Gastrocnemius medialis (tissue), 4 donors: ENCODE data around the gene SUSD4. TPM values are rescaled to one million over a fixed set of nuclear protein-coding genes. Genes with fewer than 3 reads are reported as not detected.
"Not testable (repeated sequence)": the region's sequence is repeated elsewhere in the genome, so short reads cannot be mapped to it uniquely, and the experiment has no call there.

Experiments
- ATAC-seq, 2 donors: fragments of 150-250 bp; one replicate each; pipeline ENCODE4 v1.9.1; 2016
- DNase-seq, 2 donors: peaks; one replicate each; pipeline ENCODE4 v3.0.0-alpha.2; 2019
- H3K27ac ChIP-seq, 4 donors: fragments of 200-600 bp; sonication (generic); 1 replicate in 1 of 4; 2 replicates in 3 of 4; pipeline ENCODE4 v1.5.1; 2016 to 2018; ENCODE audit warnings: mild to moderate bottlenecking in 2 of 4, moderate library complexity in 1 of 4
- H3K27me3 ChIP-seq, 3 donors: fragments of 200-600 bp; sonication (generic) in 2 of 3; 1 replicate in 1 of 3; 2 replicates in 2 of 3; pipeline versions ENCODE4 v1.5.1 to v1.6.0; 2016 to 2019; ENCODE audit warnings: mild to moderate bottlenecking in 1 of 3, moderate library complexity in 1 of 3
- H3K36me3 ChIP-seq, 2 donors: fragments of 200-600 bp; sonication (generic) in 1 of 2; one replicate each; pipeline ENCODE4 v1.5.1; 2017 to 2018
- H3K4me1 ChIP-seq, 2 donors: fragments of 200-600 bp; sonication (generic) in 1 of 2; one replicate each; pipeline ENCODE4 v1.5.1; 2016 to 2017; ENCODE audit warnings: mild to moderate bottlenecking in 2 of 2
- H3K4me3 ChIP-seq, 4 donors: fragments of 200-600 bp; sonication (generic) in 3 of 4; 1 replicate in 1 of 4; 2 replicates in 3 of 4; pipeline ENCODE4 v1.5.1; 2016 to 2019; ENCODE audit warnings: mild to moderate bottlenecking in 2 of 4
- H3K9me3 ChIP-seq, 3 donors: fragments of 200-600 bp; sonication (generic) in 2 of 3; 1 replicate in 1 of 3; 2 replicates in 2 of 3; pipeline ENCODE4 v1.5.1; 2016 to 2019
- POLR2A ChIP-seq, 2 donors: fragments of 450-650 bp; IDR thresholded peaks; one replicate each; pipeline ENCODE4 v1.6.1; 2017; ENCODE audit warnings: antibody characterized with exemption in 2 of 2, mild to moderate bottlenecking in 2 of 2, moderate library complexity in 2 of 2
- in situ Hi-C, 4 donors: fragments of 200-750 bp; cut with MboI; loops; one replicate each; pipeline versions ENCODE4 v1.15.0 to v1.8.0; 2017; ENCODE audit warnings: low sequenced_read_pairs in 4 of 4
- intact Hi-C: fragments of 100-400 bp; cut with DNase I; formaldehyde crosslinking; loops from one replicate; pipeline ENCODE4 v1.15.1; 2023; ENCODE audit warnings: low total_unique reads
- total RNA-seq, 4 donors: library from RNA; depleted of rRNA; stranded (reverse); fragments of >200 nt; gene quantifications; one replicate each; pipeline versions ENCODE4 v1.1.0 to v1.2.3, GENCODE V29; 2016
- TF ChIP-seq, protein P1 (sequence below), 5 experiments: fragments of 450-650 bp in 3 of 5; fragments of 200-600 bp in 2 of 5; sonication (generic) in 2 of 5; IDR thresholded peaks in 4 of 5; conservative IDR thresholded peaks in 1 of 5; 1 replicate in 4 of 5; 2 replicates in 1 of 5; pipeline ENCODE4 v1.5.1; 2016 to 2019; ENCODE audit warnings: antibody characterized with exemption in 5 of 5, mild to moderate bottlenecking in 3 of 5, moderate library complexity in 3 of 5

The SUSD4 gene
- total RNA-seq, 4 donors from 2014 or later, result 1.2 to 4.0 (median 3.3) TPM; not detected in 1

DNA sequence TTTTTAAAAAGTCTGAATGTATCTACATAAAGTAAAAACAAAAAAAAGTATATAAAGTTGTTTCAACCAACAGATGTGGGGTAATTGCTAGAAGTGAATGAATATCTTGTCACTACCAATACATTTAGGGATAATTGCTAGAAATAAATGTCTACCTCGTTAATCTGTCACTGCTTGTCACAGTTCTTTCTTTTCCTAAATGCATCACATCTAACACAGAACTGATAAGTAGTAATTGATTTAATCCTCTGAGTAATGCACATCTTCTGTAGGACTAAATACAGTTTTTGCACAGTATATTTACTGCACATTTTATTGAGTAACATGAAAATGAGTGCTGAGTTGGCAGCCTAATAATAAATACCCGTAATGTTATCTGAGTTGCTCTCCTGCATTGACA, 72.2 kb downstream of the SUSD4 start:
- no peak for DNase-seq
- intact Hi-C loops, result no loop called here
- H3K27ac ChIP-seq, result no peak overlapping the region
- H3K9me3 ChIP-seq, result no peaks in the 10 kb centered on the region
- H3K4me1 ChIP-seq, result no peaks in the 10 kb centered on the region
- no peaks in the 10 kb centered on the region for H3K27me3 ChIP-seq
- no peaks in the 10 kb centered on the region for H3K36me3 ChIP-seq
- no peak for ATAC-seq
- TF ChIP-seq POLR2A (IDR thresholded peaks at IDR 0.05), result no peak
- TF ChIP-seq, protein P1, sequence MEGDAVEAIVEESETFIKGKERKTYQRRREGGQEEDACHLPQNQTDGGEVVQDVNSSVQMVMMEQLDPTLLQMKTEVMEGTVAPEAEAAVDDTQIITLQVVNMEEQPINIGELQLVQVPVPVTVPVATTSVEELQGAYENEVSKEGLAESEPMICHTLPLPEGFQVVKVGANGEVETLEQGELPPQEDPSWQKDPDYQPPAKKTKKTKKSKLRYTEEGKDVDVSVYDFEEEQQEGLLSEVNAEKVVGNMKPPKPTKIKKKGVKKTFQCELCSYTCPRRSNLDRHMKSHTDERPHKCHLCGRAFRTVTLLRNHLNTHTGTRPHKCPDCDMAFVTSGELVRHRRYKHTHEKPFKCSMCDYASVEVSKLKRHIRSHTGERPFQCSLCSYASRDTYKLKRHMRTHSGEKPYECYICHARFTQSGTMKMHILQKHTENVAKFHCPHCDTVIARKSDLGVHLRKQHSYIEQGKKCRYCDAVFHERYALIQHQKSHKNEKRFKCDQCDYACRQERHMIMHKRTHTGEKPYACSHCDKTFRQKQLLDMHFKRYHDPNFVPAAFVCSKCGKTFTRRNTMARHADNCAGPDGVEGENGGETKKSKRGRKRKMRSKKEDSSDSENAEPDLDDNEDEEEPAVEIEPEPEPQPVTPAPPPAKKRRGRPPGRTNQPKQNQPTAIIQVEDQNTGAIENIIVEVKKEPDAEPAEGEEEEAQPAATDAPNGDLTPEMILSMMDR (IDR thresholded peaks at IDR 0.05 in 4 of 5, conservative IDR thresholded peaks at IDR 0.05 in 1 of 5), result no peak
- H3K4me3 ChIP-seq, result no peak overlapping the region
- in situ Hi-C loops, result no loop called here

DNA sequence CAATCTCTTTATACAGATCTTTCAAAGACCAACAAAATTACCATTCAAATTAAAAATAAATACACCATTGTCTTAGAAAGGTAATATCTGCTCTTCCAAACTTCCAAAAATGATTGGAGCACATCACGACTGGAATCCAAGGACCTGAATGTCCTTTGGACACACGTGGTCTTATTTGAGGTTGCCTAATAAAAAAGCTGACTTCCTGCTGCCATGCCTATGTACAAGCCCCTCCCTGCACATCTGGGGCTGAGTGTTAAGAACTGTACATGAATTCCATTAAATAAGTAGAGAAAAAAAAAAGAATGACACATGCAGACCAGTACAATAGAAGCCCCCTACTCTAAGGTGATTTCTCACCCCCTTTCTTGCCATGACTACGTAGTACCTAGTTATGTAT, 73.6 kb downstream of the SUSD4 start:
- DNase-seq (no peak), ATAC-seq (no peak)
- H3K4me1 ChIP-seq, result no peaks in the 10 kb centered on the region
- H3K27ac ChIP-seq, result no peak overlapping the region
- no peaks in the 10 kb centered on the region for H3K9me3 ChIP-seq
- H3K27me3 ChIP-seq, result no peaks in the 10 kb centered on the region
- intact Hi-C loops, result no loop called here
- TF ChIP-seq, protein P1 (IDR thresholded peaks at IDR 0.05 in 4 of 5, conservative IDR thresholded peaks at IDR 0.05 in 1 of 5), result no peak
- TF ChIP-seq POLR2A (IDR thresholded peaks at IDR 0.05), result no peak
- in situ Hi-C loops, result no loop called here
- no peaks in the 10 kb centered on the region for H3K36me3 ChIP-seq
- no peak overlapping the region for H3K4me3 ChIP-seq

DNA sequence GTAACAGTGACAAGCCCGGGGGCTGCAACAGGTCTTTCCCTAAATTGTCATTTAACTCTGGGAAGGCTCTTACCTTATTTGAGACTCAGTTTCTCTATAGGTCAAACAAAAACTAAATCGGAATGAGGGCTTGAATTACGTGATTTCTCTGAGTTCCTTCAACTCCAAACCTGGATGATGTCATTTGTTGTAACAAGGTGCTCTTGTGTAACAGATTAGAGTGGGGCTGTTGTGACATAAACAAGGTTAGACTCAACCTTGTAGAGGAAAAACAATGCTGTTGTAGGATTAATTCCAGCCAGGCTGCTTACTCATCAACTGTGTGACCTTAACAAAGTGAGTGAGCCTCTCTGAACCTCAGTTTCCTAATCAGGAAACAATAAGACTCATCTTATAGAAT, 74.4 kb downstream of the SUSD4 start:
- intact Hi-C loops (no loop called here), in situ Hi-C loops (no loop called here)
- Histone ChIP-seq H3K27me3 (no peaks in the 10 kb centered on the region), H3K4me1 (no peaks in the 10 kb centered on the region), H3K9me3 (no peaks in the 10 kb centered on the region), H3K27ac (no peak overlapping the region), H3K36me3 (no peaks in the 10 kb centered on the region), H3K4me3 (no peak overlapping the region)
- TF ChIP-seq POLR2A (IDR thresholded peaks at IDR 0.05), result no peak
- DNase-seq, result no peak
- ATAC-seq, result no peak

DNA sequence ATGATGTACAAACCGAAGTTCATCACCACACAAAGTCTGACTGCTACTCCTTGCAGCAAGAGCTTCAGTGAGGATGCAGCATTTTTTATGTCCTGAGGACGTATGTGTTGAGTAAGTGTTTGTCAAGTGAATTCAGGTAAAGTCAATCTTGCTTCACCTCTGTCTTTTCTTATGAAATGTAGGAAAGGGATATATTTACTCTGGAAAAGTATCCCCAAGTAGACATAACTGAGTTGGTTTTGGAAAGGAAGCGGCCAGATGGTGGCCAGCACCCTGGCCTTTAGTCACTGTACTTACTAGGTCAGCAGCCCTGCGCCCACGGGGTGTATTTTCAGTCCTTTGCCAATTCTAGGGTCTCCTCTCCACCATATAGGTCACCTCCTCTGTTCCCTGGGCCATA, 75.2 kb downstream of the SUSD4 start:
- H3K36me3 ChIP-seq, result no peaks in the 10 kb centered on the region
- no peaks in the 10 kb centered on the region for H3K4me1 ChIP-seq
- no peak overlapping the region for H3K27ac ChIP-seq
- TF ChIP-seq POLR2A (IDR thresholded peaks at IDR 0.05), result no peak
- TF ChIP-seq, protein P1 (IDR thresholded peaks at IDR 0.05 in 4 of 5, conservative IDR thresholded peaks at IDR 0.05 in 1 of 5), result no peak
- no peak for ATAC-seq
- H3K27me3 ChIP-seq, result no peaks in the 10 kb centered on the region
- in situ Hi-C loops, result no loop called here
- no peak overlapping the region for H3K4me3 ChIP-seq
- intact Hi-C loops, result no loop called here
- no peaks in the 10 kb centered on the region for H3K9me3 ChIP-seq
- no peak for DNase-seq

DNA sequence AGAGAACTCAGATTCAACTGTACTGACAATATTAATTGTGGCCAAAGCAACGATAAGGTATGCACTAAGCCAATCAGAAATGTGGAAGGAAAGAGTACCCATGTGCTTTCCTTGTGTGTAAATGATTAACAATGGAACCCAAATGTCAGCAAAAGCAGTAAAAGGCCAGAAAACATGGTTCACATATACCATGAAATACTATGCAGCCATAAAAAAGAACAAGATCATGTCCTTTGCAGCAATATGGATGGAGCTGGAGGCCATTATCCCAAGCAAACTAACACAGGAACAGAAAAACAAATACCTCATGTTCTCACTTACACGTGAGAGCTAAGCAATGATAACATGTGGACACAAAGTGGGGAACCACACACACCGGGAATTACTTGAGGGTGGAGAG, 78.5 kb downstream of the SUSD4 start:
- in situ Hi-C loops, result no loop called here

DNA sequence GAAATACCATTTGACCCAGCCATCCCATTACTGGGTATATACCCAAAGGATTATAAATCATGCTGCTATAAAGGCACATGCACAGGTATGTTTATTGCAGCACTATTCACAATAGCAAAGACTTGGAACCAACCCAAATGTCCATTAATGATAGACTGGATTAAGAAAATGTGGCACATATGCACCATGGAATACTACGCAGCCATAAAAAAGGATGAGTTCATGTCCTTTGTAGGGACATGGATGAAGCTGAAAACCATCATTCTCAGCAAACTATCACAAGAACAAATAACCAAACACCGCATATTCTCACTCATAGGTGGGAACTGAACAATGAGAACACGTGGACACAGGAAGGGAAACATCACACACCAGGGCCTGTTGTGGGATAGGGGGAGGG, 80.3 kb downstream of the SUSD4 start:
- in situ Hi-C loops, result not testable (repeated sequence)

More for the DNA sequence above, 78.5 kb downstream of the SUSD4 start:
- no peaks in the 10 kb centered on the region for H3K36me3 ChIP-seq
- no peaks in the 10 kb centered on the region for H3K27me3 ChIP-seq
- no peak overlapping the region for H3K27ac ChIP-seq
- TF ChIP-seq, protein P1 (IDR thresholded peaks at IDR 0.05 in 4 of 5, conservative IDR thresholded peaks at IDR 0.05 in 1 of 5), result no peak
- no peak for TF ChIP-seq POLR2A (IDR thresholded peaks at IDR 0.05)
- intact Hi-C loops, result no loop called here
- no peaks in the 10 kb centered on the region for H3K9me3 ChIP-seq
- H3K4me1 ChIP-seq, result no peaks in the 10 kb centered on the region
- no peak overlapping the region for H3K4me3 ChIP-seq
- DNase-seq, result no peak
- ATAC-seq, result no peak

DNA sequence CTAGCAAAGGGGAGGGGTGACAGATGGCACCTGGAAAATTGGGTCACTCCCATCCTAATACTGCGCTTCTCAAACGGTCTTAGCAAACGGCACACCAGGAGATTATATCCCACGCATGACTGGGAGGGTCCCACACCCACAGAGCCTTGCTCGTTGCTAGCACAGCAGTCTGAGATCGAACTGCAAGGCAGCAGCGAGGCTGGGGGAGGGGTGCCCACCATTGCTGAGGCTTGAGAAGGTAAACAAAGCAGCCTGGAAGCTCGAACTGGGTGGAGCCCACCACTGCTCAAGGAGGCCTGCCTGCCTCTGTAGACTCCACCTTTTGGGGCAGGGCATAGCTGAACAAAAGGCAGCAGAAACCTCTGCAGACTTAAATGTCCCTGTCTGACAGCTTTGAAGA, 85.7 kb downstream of the SUSD4 start:
- intact Hi-C loops, H3K36me3 ChIP-seq, H3K27me3 ChIP-seq, H3K9me3 ChIP-seq, ATAC-seq, H3K4me3 ChIP-seq, H3K27ac ChIP-seq, H3K4me1 ChIP-seq, DNase-seq, in situ Hi-C loops: not testable (repeated sequence)

More for the DNA sequence above, 80.3 kb downstream of the SUSD4 start:
- intact Hi-C loops, H3K4me1 ChIP-seq, H3K9me3 ChIP-seq, H3K36me3 ChIP-seq, ATAC-seq, H3K4me3 ChIP-seq, H3K27ac ChIP-seq, H3K27me3 ChIP-seq, DNase-seq: not testable (repeated sequence)
